ENCODE results near the gene PLD3.
"Not testable (repeated sequence)": the region's sequence is repeated elsewhere in the genome, so short reads cannot be mapped to it uniquely, and the experiment has no call there.

PLD3 gene

GRCh38 chr19:40392123-40392522 lies 43.6 kb downstream of the PLD3 start:
- DNase-seq, result no peak

GRCh38 chr19:40392894-40393517 lies 44.5 kb downstream of the PLD3 start:
- DNase-seq, result no peak

GRCh38 chr19:40393894-40394815 lies 45.7 kb downstream of the PLD3 start:
- no peak for DNase-seq

GRCh38 chr19:40394816-40395210 lies 46.3 kb downstream of the PLD3 start:
- DNase-seq, result no peak

GRCh38 chr19:40395956-40396355 lies 47.5 kb downstream of the PLD3 start:
- DNase-seq, result no peak

- DNase-seq, result no peak
These were observed 48.5 kb downstream of the PLD3 start for GRCh38 chr19:40396886-40397567.

- no peak for DNase-seq
These were observed 49.0 kb downstream of the PLD3 start for GRCh38 chr19:40397568-40397906.

- peak; percentile 98 for DNase-seq
These were observed 50.1 kb downstream of the PLD3 start for GRCh38 chr19:40398417-40399131.

- no peak for DNase-seq
These were observed 52.1 kb downstream of the PLD3 start for GRCh38 chr19:40400559-40400958.

- DNase-seq, result peak; percentile 93
These were observed 54.9 kb downstream of the PLD3 start for GRCh38 chr19:40403262-40403984.

- no peak for DNase-seq
These were observed 59.5 kb downstream of the PLD3 start for GRCh38 chr19:40407714-40408597.

GRCh38 chr19:40408598-40408925 lies 60.1 kb downstream of the PLD3 start:
- not testable (repeated sequence) for DNase-seq

GRCh38 chr19:40410030-40410389 lies 61.5 kb downstream of the PLD3 start:
- no peak for DNase-seq

- DNase-seq, result no peak
These were observed 62.8 kb downstream of the PLD3 start for GRCh38 chr19:40411125-40411842.

- DNase-seq, result no peak
These were observed 63.5 kb downstream of the PLD3 start for GRCh38 chr19:40411958-40412499.

- no peak for DNase-seq
These were observed 64.4 kb downstream of the PLD3 start for GRCh38 chr19:40412866-40413265.

- peak; percentile 47 for DNase-seq
These were observed 64.9 kb downstream of the PLD3 start, which contains the start of gene PRX for GRCh38 chr19:40413291-40413845. TSS of gene PRX (minus strand) at chr19:40413378. CDS start at chr19:40407932, 5,446 bp downstream.

GRCh38 chr19:40414542-40415535 lies 66.3 kb downstream of the PLD3 start:
- DNase-seq, result no peak

- DNase-seq, result no peak
These were observed 67.3 kb downstream of the PLD3 start for GRCh38 chr19:40415768-40416167.

Data from NCI-H2227 treated with DMSO at 0.1 percent for 48 hours (cell line).